Omental fat pad (tissue), 4 donors: ENCODE results near the gene PHF24. TPM values are rescaled to one million over a fixed set of nuclear protein-coding genes. Genes with fewer than 3 reads are reported as not detected.

Experiments
- ATAC-seq: fragments of 150-250 bp; one replicate; pipeline ENCODE4 v1.9.1; 2016; ENCODE audit warnings: mild to moderate bottlenecking, moderate library complexity; ENCODE audit not compliant: low FRiP score
- DNase-seq: peaks from one replicate; pipeline ENCODE4 v3.0.0-alpha.2; 2019; ENCODE audit warnings: low spot score
- CTCF ChIP-seq, 3 donors: fragments of 450-650 bp; IDR thresholded peaks; one replicate each; pipeline ENCODE4 v1.5.1; 2016 to 2017; ENCODE audit warnings: antibody characterized with exemption in 3 of 3, mild to moderate bottlenecking in 3 of 3, moderate library complexity in 2 of 3
- total RNA-seq, 4 donors: library from RNA; depleted of rRNA; stranded (reverse); fragments of >200 nt; gene quantifications; one replicate each; pipeline ENCODE4 v1.1.0, GENCODE V29; 2016

The PHF24 gene
- total RNA-seq, 4 donors from 2014 or later = 0.28 to 0.95 (median 0.84) TPM; not detected in 1

GRCh38 chr9:34994900-34995669, 37.0 kb downstream of the PHF24 start:
- ATAC-seq (peak; percentile 12), DNase-seq (no peak)
- no peak for TF ChIP-seq CTCF (IDR thresholded peaks at IDR 0.05)

- DNase-seq = no peak
- TF ChIP-seq CTCF (IDR thresholded peaks at IDR 0.05) = no peak
- no peak for ATAC-seq
These were observed 37.6 kb downstream of the PHF24 start for GRCh38 chr9:34995670-34996060.

GRCh38 chr9:34996181-34996904, 38.3 kb downstream of the PHF24 start:
- DNase-seq = no peak
- ATAC-seq = no peak

GRCh38 chr9:34996905-34997279, 38.8 kb downstream of the PHF24 start:
- TF ChIP-seq CTCF (IDR thresholded peaks at IDR 0.05) = no peak
- DNase-seq (no peak), ATAC-seq (no peak)

More at GRCh38 chr9:34996181-34996904, 38.3 kb downstream of the PHF24 start:
- TF ChIP-seq CTCF (IDR thresholded peaks at IDR 0.05) = no peak

GRCh38 chr9:34997379-34997781, 39.3 kb downstream of the PHF24 start:
- no peak for DNase-seq

GRCh38 chr9:34998266-34998665, 40.2 kb downstream of the PHF24 start:
- no peak for DNase-seq
- no peak for ATAC-seq
- TF ChIP-seq CTCF (IDR thresholded peaks at IDR 0.05) = no peak

More at GRCh38 chr9:34997379-34997781, 39.3 kb downstream of the PHF24 start:
- ATAC-seq = no peak
- TF ChIP-seq CTCF (IDR thresholded peaks at IDR 0.05) = no peak
